ELR (cell line): ENCODE results near the gene CACNA2D3.

Source experiments
- DNase-seq: peaks from one replicate; pipeline ENCODE4 v3.0.0-alpha.2; 2015; ENCODE audit warnings: low read depth

Gene CACNA2D3

DNA sequence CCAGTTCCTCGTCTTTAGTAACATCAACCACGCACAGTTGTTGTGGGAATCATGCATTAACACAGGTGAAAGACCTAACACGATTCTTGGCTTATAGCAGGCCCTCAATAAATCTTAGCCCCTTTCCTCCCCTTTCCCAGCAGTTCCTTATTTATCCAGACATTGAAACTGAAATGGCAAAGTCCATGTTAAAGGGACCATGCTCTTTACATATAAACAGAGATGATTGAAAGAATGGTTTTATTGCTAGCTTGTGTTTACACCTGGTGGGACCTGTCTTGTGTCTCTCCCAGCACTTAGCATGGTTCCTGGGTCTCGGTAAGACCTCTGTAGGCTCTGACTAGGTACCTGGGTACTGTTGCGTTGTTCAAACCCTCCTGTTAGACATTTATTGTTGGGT lies 553.7 kb downstream of the CACNA2D3 start:
- DNase-seq: no peak

DNA sequence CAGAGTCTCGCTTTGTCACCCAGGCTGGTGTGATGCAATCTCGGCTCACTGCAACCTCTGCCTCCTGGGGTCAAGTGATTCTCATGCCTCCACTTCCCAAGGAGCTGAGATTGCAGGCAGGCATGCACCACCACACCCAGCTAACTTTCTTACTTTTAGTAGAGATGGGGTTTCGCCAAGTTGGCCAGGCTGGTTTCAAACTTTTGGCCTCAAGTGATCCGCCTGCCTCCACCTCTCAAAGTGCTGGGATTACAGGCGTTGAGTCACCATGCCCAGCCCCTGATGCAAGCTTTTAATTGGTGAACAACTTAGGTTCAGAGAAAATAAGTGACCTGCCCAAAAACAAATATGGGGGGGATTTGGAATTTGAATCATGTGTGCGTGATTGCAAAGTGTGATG lies 559.4 kb downstream of the CACNA2D3 start:
- no peak for DNase-seq

DNA sequence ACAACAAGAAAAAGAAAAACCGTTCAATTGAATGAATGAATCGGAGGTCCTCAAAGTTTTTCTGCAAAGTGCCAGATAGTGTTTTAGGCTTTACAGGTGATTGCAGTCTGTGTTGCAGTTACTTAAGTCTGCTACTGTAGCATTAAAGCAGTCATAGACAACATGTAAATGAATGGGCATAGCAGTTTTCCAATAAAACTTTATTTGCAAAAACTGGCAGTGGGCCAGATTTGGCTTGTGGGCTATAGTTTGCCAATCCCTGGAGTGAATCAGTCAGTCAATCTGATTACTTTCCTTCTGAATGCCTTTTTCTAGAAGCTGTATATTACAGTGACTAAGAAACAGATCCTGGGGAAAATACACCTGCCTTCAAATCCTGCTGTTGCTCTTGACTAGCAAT lies 562.9 kb downstream of the CACNA2D3 start:
- no peak for DNase-seq

DNA sequence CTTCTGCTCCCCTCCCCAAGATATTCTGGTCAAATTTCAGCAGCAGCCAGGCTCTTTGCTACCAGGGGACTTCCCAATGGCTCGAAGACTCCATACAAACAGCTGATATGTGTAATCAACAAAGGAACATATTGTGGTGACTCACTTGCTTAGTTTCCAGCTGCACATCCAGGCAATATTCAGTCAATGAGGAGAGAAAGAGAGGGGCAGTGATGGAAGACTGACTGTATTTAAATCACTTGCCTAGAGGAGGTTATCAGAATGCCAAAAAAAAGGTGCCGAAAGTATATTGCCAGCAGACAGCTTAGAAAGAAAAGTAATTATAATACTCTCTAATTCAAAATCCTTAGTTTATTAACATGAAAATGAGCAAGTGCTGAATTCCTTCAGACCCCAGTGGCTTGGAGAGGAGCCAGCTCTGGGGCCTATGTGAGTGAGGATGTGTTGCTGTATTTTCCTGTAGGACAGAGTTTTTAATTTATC lies 569.0 kb downstream of the CACNA2D3 start:
- no peak for DNase-seq

DNA sequence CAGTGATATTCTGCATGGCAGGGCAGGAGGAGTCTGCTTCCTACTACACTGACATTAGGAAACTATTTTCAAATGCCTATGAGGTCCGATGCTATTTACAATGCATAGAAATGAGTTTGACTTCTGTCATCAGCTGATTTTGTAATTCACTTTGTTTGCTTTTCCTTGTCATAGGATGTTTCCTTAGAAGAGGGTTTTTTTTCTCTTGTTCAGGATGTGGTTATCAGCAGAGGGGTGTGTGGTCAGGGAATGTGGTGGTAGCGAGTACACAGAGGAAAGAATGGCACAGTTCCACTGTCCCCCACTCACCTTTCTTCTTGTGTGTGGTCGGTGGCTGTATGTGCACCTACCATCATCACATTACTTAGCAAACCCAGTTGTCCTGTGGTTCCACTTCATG lies 574.0 kb downstream of the CACNA2D3 start:
- no peak for DNase-seq

DNA sequence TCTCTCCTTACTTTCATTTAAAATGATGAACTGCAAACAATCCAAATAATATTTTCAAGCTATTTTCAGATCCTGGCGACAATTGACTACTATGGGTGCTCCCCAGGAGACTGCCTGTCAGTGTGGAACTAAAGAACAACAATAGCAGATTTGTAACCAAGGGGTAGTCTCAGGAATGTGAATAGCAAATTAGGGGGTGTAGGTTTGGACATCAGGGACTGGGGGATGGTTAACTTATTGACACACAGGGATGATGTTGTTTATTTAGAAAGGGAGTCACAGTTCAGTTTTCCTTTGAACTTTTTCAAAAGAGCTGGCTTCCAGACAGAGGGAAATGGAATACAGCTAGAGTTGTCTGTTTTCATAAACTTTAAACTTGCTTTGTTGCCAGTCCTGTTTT lies 575.7 kb downstream of the CACNA2D3 start:
- no peak for DNase-seq

DNA sequence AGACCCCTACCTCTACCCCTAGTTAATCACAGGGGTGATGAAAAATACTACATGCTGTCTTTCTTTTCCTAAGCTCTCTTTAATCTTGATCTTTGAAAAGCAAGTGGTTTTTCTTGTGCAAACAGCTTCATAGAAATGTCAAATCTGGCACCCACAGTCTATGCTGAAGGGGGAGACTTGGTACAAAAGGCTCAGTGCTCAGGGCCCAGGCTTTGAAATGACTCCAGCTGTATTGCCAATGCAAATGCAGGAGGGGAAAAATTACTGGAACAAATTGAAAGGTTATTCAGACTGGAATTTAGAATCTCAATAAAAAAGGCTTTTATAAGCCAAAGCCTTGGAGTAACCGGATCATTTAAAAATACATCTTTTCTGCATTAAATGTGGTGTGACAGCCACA lies 581.6 kb downstream of the CACNA2D3 start:
- DNase-seq: no peak

DNA sequence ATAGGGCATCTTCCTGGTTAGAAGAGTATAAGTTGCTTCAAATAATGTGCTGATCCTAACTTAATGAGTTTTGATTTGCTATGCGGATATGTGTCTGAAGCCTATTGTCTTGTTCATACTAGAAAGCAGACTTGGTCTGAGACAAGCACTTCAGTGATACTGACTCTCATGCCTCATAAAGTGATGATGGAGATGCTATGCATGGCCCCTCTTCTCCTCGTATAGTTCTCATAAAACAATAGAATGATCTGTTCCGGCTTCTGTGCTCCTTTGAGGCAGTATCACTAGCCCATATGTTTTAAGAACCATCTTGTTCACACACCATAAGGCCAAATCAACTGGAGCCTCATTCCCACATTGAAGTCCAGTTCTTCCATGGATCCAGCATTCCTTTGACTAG lies 583.4 kb downstream of the CACNA2D3 start:
- no peak for DNase-seq

DNA sequence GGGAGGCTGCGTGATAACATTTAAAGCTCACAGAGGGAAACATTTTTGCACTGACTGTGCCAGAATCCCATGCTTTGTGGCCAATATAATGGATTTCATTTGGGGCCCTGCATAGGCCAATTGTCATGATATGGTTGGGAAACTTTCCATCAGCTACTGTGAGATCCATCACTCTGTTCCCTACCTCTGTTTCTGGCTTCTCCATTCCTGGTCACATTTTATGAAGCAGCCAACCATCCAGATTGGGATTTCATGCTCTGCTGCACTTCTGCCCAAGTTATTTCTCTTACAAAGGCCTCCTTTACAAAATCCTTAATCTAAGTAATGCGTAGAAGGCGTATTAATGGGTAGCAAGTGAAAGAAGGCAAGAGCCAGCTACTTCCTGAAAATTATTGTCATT lies 584.4 kb downstream of the CACNA2D3 start:
- DNase-seq: no peak

DNA sequence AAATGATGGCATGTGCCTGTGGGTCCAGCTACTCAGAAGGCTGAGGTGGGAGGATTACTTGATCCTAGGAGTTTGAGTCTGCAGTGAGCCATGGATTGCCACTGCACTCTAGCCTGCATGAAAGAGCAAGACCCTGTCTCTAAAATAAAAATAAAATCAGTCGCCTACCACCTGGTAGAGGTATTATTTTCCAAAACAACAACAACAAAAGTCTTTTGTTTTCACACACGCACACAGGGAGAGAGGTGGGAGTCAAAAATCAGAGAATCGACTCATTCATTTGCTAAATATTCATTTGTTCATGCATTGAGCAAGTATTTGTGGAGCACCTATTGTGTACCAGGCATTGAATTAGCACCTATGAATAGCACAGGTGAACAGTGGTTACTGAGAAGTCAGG lies 587.4 kb downstream of the CACNA2D3 start:
- no peak for DNase-seq

DNA sequence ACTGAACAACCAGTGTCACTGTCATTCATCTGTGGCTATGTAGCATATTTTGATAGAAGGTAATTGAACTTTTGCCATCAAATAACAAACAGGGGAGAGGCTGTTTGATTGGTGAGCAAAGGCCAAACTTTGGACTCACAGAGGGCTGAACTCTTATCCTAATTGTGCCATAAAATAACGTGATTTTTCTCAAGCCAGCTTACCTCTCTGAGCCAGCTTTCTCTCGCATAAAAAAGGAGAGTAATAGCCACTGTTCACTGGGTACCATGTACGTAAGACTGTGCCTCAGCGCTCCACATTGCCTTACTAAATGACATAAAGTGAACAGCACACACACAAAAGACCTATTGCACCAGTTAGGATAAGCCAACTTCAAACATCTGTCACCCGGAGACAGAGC lies 588.6 kb downstream of the CACNA2D3 start:
- no peak for DNase-seq

DNA sequence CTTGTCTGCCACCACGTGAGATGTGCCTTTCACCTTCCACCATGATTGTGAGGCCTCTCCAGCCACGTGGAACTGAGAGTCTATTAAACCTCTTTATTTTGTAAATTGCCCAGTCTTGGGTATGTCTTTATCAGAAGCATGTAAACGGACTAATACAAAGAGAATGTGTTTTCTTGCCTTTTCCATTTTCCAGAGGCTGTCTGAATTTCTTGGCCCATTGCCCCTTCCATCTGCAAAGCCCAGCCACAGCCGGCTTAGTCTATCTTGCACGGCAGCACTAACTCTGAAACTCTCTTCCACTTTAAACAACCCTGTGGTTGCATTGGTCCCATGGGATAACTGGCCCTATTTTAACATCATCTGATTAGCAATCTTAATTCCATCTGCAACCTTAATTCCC lies 590.2 kb downstream of the CACNA2D3 start:
- DNase-seq: no peak

DNA sequence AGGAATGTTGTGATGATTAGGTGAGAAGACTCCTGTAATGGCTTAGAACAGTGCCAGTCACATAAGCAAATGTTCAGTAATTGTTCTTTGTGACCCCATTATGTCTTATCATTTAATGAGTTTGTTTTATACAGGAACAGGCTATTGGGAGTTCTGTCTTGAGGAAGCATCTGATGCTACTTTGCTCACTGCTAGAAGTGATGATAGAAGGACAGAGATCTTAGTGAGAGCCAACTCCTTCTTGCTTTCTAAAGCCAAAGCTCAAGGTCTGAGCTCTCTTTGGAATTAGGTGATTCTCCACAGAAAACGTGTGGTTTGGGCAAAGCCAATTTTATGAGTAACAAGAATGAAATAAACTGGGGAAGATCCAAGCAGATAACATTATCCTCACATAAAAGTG lies 590.7 kb downstream of the CACNA2D3 start:
- DNase-seq: no peak

DNA sequence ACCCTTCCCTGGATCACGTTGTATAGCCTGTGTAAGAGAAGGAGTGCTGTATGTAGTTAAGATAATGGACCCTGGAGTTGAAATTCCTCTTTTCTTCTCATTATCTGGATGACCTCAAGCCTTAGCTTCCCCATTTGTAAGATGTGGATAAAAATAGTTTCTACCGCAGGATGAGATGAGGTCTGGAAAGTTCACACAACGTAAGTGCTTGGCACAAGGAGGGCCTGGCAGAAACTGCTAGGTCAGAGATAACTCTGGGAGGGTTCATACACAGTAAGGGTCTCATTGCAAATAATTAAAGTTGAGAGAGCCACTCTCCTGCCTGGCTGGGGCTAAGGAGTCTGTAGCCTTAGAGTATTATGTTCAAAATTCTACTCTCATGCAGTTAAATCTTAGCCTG lies 591.1 kb downstream of the CACNA2D3 start:
- DNase-seq: no peak

DNA sequence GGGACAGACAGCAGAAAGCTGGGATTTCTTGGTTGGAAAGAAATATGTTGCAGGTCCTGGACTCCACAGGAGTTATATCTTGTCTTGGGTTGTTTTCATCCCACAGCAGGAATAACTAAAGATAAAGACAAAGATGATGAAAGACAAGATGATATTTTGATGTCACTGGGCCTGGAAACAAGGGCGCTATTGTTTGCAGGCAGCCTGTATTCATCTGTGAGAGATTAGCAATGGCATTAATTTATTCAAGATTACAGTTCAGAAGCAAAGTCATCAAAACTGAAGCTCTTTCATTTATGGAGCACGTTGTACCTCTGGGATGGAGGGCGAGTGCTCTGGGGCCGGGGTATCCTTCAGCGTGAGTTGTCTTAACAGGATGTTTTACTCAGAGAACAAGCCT lies 591.7 kb downstream of the CACNA2D3 start:
- no peak for DNase-seq

DNA sequence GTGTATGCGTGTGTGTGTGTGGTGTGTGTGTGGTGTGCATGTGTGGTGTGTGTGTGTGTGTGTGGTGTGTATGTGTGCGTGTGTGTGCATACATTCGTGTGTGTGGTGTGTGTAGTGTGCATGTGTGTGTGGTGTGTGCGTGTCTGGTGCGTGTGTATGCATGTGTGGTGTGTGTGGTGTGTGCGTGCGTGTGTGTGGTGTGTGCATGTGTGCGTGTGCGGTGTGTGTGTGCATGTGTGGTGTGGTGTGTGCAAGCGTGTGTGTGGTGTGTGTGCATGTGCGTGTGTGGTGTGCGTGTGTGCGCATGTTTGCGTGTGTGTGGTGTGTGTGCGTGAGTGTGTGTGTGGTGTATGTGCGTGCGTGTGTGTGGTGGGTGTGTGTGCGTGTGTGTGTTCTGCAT lies 595.2 kb downstream of the CACNA2D3 start:
- no peak for DNase-seq

DNA sequence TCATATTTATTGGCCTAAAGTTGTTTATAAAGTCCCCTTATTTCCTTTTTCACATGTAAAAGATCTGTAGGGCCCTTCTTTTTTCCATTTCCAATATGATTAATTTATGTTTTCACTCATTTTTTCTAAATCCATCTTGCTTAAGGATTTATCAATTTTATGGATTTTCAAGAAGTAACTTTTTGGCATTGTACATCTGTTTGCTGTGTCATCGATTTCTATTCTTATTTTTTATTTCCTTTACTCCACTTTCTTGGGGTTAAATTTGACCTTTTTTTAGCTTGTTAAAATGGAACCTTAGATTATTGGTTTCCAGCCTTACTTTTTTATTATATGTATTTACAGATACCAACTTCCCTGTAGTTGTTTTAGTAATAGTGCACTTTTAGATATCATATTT lies 597.6 kb downstream of the CACNA2D3 start:
- no peak for DNase-seq

DNA sequence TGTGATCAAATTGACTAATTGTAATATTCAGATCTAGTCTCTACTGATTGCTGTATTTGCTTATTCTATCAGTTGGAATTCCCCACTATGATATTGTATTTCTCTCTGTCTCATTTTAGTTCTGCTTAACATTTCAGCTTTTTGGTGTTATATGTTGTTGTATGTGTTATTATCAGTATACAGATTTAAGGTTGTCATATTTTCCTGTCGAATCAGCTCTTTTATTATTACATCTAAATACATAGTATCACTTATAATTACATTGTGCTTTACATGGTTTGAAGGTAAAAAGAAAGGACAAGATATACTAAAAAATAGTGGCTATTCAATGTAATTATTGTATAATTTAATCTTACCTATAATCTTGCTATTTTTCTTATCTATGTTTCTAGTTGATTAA lies 598.3 kb downstream of the CACNA2D3 start:
- DNase-seq: no peak

DNA sequence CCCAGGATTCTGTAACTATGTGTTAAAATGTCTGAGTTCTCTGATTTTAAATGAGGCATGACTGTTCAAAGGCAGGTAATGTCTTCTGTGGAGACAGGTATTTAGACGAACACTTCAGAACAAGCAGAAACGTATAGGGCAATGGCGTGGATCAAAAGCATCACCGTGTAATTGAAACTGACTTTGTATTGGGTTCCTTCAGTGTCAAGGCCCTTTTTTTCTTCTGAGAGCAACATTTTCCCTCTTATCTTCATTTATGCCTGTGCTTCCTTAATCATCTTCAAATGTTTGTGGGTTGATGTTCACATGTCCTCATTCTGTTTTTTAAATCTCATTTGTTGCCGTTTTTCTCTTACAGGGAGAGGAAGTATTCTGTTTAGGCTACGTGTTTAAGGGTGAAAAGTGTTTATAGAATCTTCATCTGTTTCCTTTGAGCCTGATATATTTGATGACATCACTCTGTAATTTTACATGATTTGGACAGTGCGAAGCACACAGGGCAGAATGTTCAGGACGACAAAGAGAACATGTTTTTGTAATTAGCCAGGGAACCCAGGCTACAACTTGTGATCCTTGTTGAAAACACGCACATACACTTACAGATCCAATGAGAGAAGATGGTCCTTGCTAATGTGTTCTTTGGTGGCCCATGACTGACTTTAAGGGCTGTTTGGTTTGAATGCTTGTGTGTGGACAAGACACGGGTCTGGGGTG lies 609.5 kb downstream of the CACNA2D3 start:
- DNase-seq: no peak

DNA sequence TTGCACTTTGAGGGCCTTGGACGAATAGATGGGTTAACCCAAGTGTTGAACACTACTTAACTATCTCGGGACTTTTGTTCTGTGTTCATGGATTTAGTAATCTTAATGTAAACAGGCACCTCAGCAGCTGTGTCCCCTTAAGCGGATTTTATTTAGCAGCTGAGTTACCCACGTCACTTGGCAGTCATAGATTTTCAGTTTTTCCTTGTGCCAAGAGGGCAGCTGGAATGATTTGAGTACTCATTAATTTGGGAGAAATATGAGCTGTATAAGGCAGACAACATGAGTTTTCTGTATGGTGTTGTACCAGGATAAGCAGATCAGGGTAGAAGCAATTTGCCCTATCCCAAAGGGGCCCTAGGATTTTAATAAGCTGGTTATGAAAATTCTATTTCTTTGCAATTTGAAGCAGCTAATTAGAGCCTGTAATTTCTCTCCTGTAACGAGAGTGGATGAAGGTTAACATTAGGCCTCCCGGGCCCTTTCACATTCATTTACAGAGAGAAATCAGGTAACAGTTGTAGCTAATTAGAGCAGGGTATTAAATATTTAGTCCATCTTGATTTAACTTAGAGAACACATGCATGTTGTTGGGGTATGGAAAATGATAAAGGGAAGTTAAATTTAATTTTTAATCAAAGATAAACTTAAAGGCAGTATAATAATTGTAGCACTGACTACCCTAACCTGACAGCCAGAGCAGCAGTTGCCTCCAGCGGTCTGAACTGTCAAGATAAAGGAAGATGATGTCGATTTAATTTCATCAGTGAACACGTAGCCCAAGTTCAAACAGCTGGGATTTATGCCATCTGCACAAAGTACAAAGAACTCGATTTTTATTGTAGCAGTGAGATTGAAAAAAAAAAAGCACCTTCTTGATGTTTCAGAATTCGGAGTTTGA lies 611.0 kb downstream of the CACNA2D3 start:
- DNase-seq: no peak

DNA sequence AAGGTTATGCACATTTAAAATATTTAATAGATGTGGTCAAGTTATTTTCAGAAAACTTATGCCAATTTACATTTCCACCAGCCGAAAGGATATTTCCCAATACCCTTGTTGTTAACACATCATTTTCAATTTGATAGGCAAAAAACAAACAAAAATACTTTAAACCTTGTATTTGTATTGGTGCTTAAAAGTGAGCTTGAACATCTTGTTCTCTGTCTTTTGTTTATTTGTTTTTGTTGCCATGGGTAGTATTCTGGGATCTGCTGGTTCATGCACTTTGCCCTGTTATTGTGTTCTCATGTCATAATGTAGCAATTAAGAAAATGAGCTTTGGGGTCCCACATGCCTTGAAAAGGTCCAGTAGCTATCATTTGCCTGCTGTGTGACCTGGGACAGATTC lies 614.1 kb downstream of the CACNA2D3 start:
- no peak for DNase-seq

DNA sequence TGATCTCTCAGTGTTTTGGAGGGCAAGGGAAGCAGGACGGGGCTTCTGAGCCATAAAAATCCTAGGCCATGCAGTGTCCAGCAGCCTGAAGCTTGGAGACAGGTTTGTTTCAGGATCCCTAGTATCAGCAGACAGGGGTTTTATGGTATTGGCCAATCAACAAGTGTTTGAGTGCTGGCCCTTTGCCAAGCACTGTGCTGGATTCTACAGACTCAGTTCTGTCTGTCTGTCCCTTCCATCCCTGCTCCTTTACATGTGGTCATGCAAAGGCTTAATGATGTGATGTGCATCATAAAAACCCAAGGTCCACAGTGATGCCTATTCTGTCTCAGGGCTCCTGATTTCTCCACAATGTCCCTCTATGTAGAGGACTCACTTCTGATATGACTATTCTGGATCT lies 621.4 kb downstream of the CACNA2D3 start:
- DNase-seq: no peak

DNA sequence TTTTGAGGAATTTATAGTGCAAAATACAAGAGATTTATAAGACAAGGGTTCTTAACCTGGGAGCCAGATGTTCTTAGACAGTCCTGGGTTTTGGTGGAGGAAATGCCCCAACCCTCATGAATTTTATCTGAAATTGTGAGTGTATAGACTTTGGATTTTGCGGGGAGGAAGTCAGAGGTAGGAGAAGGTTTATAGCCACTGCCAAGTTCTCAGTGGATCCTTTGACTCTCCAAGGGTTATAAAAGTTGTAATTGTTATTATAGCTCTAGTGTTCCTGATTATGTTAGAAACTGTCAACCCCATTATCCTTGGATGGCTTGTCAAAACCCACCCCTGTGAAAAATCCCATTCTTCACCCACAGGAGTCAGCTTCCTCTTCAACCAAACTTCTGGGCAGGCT lies 621.9 kb downstream of the CACNA2D3 start:
- DNase-seq: no peak

DNA sequence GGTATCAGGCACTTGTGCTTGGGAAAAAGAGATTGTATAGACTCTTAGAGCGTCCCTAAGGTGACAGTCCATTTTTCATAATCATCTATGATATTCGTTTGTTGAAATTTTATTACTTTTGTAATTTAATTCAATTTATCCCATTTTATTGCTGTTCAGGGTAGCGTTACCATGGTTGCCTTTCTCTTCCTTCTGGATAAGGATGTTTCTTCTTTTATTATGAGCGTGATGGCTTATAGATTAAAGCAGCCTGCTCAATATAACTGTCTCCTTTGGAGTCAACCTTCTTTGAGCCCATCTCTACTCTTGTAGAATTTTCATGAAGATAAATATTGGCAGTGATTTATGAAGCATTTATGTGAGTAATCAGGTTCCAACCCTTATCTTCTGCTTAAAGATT lies 623.5 kb downstream of the CACNA2D3 start:
- no peak for DNase-seq
